ENCODE results near the gene GPRIN2. TPM values are rescaled to one million over a fixed set of nuclear protein-coding genes. Genes with fewer than 3 reads are reported as not detected.
"Not testable (repeated sequence)": the region's sequence is repeated elsewhere in the genome, so short reads cannot be mapped to it uniquely, and the experiment has no call there.

Gene GPRIN2
- total and polyA plus RNA-seq, 3 donors from 2014 or later: 4.3 to 5.7 (median 4.9) TPM

GRCh38 chr10:46565591-46566332 lies 9.3 kb upstream of the GPRIN2 start:
- intact Hi-C loops (cut with DNase I; ENCODE audit: low total_unique reads); H3K27ac ChIP-seq; H3K27me3 ChIP-seq; H3K4me1 ChIP-seq; H3K36me3 ChIP-seq (ENCODE audit: low read depth, missing control alignments); H3K9me3 ChIP-seq; H3K4me3 ChIP-seq: not testable (repeated sequence)
- 21 to 30% methylated on average over 3 to 4 of the region's 6 CpGs for WGBS, 2 donors
- peak; percentile 29 to 47 (median 39) for TF ChIP-seq CTCF (IDR thresholded peaks at IDR 0.05)
- DNase-seq: peak; percentile 80

GRCh38 chr10:46560952-46561351 lies 4.5 kb upstream of the GPRIN2 start:
- DNase-seq: no peak
- Histone ChIP-seq H3K4me1 (peaks cover 3% of the 10 kb centered on the region), H3K27me3 (no peaks in the 10 kb centered on the region), H3K27ac (no peak overlapping the region), H3K4me3 (no peak overlapping the region), H3K36me3 (ENCODE audit: low read depth, missing control alignments) (no peaks in the 10 kb centered on the region), H3K9me3 (no peaks in the 10 kb centered on the region)
- 50 to 56% methylated on average over 1 of the region's 1 CpG for WGBS, 2 donors
- intact Hi-C loops (cut with DNase I; ENCODE audit: low total_unique reads): no loop called here
- TF ChIP-seq CTCF (IDR thresholded peaks at IDR 0.05): no peak
- no peak for TF ChIP-seq POLR2A (IDR thresholded peaks at IDR 0.05)

GRCh38 chr10:46560381-46560780 lies 3.9 kb upstream of the GPRIN2 start:
- Histone ChIP-seq H3K4me3 (no peak overlapping the region), H3K27ac (no peak overlapping the region), H3K9me3 (no peaks in the 10 kb centered on the region), H3K4me1 (peaks cover 6% of the 10 kb centered on the region), H3K27me3 (no peaks in the 10 kb centered on the region), H3K36me3 (ENCODE audit: low read depth, missing control alignments) (no peaks in the 10 kb centered on the region)
- peak; percentile 12 for DNase-seq
- intact Hi-C loops (cut with DNase I; ENCODE audit: low total_unique reads): no loop called here
- no peak for TF ChIP-seq CTCF (IDR thresholded peaks at IDR 0.05)
- no peak for TF ChIP-seq POLR2A (IDR thresholded peaks at IDR 0.05)
- WGBS, 2 donors: 73 to 76% methylated on average over 5 of the region's 5 CpGs

DNA sequence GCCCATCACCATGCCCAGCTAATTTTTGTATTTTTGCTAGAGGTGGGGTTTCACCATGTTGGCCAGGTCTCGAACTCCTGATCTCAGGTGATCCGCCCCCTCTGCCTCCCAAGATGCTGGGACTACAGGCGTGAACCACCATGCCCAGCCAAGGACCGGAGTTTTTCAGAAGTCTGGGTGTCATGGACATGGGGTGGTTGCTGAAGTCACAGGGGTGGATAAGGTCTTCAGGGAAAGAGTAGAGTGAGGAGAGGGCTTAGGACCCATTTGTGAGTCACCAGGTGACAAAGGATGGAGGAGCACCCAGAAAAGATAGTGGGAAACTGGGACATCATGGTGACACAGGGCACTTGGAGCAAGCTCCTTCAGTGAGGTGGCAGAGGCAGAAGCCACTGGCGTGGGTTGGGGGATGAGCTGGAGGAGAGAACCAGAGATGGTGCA lies 2.8 kb upstream of the GPRIN2 start:
- no peaks in the 10 kb centered on the region for H3K36me3 ChIP-seq (ENCODE audit: low read depth, missing control alignments)
- H3K4me1 ChIP-seq: peaks cover 6% of the 10 kb centered on the region
- no peaks in the 10 kb centered on the region for H3K9me3 ChIP-seq
- H3K4me3 ChIP-seq: no peak overlapping the region
- no peaks in the 10 kb centered on the region for H3K27me3 ChIP-seq
- WGBS, 2 donors: 93 to 94% methylated on average over 5 of the region's 5 CpGs
- no peak for TF ChIP-seq CTCF (IDR thresholded peaks at IDR 0.05)
- TF ChIP-seq POLR2A (IDR thresholded peaks at IDR 0.05): no peak
- peak; percentile 9 for DNase-seq
- no peak overlapping the region for H3K27ac ChIP-seq
- intact Hi-C loops (cut with DNase I; ENCODE audit: low total_unique reads): no loop called here

Measured in testis (tissue), 3 donors.